Measurements from ENCODE around the gene SMIM38.
"Not testable (repeated sequence)": the region's sequence is repeated elsewhere in the genome, so short reads cannot be mapped to it uniquely, and the experiment has no call there.

SMIM38 gene

GRCh38 chr11:69141742-69142141, 14.0 kb upstream of the SMIM38 start:
- no peak for DNase-seq

GRCh38 chr11:69142895-69143294, 12.8 kb upstream of the SMIM38 start:
- no peak for DNase-seq

GRCh38 chr11:69144316-69145049, 11.3 kb upstream of the SMIM38 start:
- DNase-seq = no peak

GRCh38 chr11:69145050-69145380, 10.7 kb upstream of the SMIM38 start:
- DNase-seq = peak; percentile 88

GRCh38 chr11:69148377-69148762, 7.4 kb upstream of the SMIM38 start:
- no peak for DNase-seq

- DNase-seq = no peak
These were observed 6.9 kb upstream of the SMIM38 start for GRCh38 chr11:69148806-69149205.

GRCh38 chr11:69149338-69150045, 6.2 kb upstream of the SMIM38 start:
- not testable (repeated sequence) for DNase-seq

- no peak for DNase-seq
These were observed 5.6 kb upstream of the SMIM38 start for GRCh38 chr11:69150175-69150574.

GRCh38 chr11:69151836-69152235, 3.9 kb upstream of the SMIM38 start:
- DNase-seq = no peak

- DNase-seq = no peak
These were observed 2.9 kb upstream of the SMIM38 start for GRCh38 chr11:69152733-69153421.

GRCh38 chr11:69153661-69154060, 2.1 kb upstream of the SMIM38 start:
- DNase-seq = peak; percentile 26

- DNase-seq = no peak
These were observed 1.4 kb upstream of the SMIM38 start for GRCh38 chr11:69154211-69154913.

GRCh38 chr11:69154938-69155301, 815 bp upstream of the SMIM38 start:
- no peak for DNase-seq

- no peak for DNase-seq
These were observed 502 bp downstream of the SMIM38 start for GRCh38 chr11:69156235-69156639.

- DNase-seq = no peak
These were observed 979 bp downstream of the SMIM38 start for GRCh38 chr11:69156673-69157155.

GRCh38 chr11:69157156-69157821, 1.6 kb downstream of the SMIM38 start:
- peak; percentile 63 for DNase-seq

GRCh38 chr11:69157822-69158231, 2.1 kb downstream of the SMIM38 start:
- DNase-seq = no peak

GRCh38 chr11:69158301-69159149, 2.8 kb downstream of the SMIM38 start:
- DNase-seq = no peak

GRCh38 chr11:69159150-69159852, 3.6 kb downstream of the SMIM38 start:
- no peak for DNase-seq

- no peak for DNase-seq
These were observed 4.8 kb downstream of the SMIM38 start for GRCh38 chr11:69160296-69161116.

Data from fibroblast of upper back skin (primary cell).